ENCODE data around the gene LMTK3. TPM values are rescaled to one million over a fixed set of nuclear protein-coding genes. Genes with fewer than 3 reads are reported as not detected.
A peak's percentile ranks its signal among the peaks of the same experiment; 100 is the strongest.

The LMTK3 gene
- total RNA-seq, 2 experiments from 2014 or later, result 3.9 to 4.5 TPM

GRCh38 chr19:48476176-48476575 lies 35.5 kb downstream of the LMTK3 start:
- Mint-ChIP-seq H3K4me3 (no peak overlapping the region), H3K4me1 (peaks cover 6% of the 10 kb centered on the region), H3K27me3 (no peaks in the 10 kb centered on the region), H3K27ac (peak overlapping the region; percentile 51), H3K9me3 (ENCODE audit: low read depth) (no peaks in the 10 kb centered on the region), H3K36me3 (ENCODE audit: low read depth) (peaks cover 8% of the 10 kb centered on the region)
- no peak for DNase-seq
- intact Hi-C loops (cut with DNase I, micrococcal nuclease), result no loop called here
- ChIA-PET POLR2A (interaction anchor here (0.7 kb wide), 1 partner anchor 11 kb away, joined by 3 read pairs; no protein-coding TSS in a partner anchor), CTCF (interaction anchor here (0.7 to 2.2 kb wide), 3 partner anchors 14 to 161 kb away, joined by 3 to 6 read pairs (median 5); no protein-coding TSS in a partner anchor)
- no peak for ATAC-seq

DNA sequence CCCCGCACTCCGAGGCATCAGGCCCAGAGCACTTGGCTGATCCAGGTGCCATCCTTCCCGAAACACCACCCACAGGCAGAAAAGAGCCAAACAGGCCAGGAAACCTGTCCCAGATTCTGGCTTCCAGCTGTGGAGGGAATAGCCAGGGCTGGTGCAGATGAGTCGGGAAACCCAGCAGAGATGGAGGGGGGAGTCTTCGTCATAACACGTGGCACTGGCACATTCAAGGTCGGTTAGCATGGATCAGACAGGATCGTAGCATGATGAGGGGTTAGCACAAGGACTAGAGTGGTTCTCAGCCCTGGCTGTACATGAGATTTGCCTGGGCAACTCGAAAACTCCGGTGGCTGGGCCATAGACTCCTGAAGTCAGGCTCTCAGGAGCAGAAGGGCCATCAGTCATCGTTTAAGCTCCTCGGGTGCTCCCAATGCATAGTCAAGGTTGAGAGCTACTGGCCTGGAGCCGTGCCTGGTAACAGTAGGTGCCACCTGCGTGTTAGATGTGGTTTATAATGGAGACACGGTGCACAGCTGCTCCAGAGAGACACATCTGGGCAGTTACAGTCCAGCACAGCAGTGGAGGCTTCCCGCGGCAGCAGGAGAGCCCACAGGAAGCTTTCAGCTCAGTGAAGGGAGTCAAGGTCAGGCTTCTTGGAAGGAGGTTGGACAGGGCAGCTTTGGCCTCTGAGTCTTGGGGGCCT lies 36.1 kb downstream of the LMTK3 start:
- H3K36me3 Mint-ChIP-seq (ENCODE audit: low read depth), result peaks cover 11% of the 10 kb centered on the region
- CTCF ChIA-PET, result interaction anchor here (0.6 to 2.2 kb wide), 3 partner anchors 14 to 450 kb away, joined by 3 to 6 read pairs (median 3); no protein-coding TSS in a partner anchor
- no peaks in the 10 kb centered on the region for H3K27me3 Mint-ChIP-seq
- ATAC-seq, result no peak
- H3K27ac Mint-ChIP-seq, result peak overlapping the region; percentile 51
- peaks cover 5% of the 10 kb centered on the region for H3K4me1 Mint-ChIP-seq
- H3K9me3 Mint-ChIP-seq (ENCODE audit: low read depth), result no peaks in the 10 kb centered on the region
- POLR2A ChIA-PET, result no interaction called here
- intact Hi-C loops (cut with DNase I, micrococcal nuclease), result no loop called here
- no peak for DNase-seq
- no peak overlapping the region for H3K4me3 Mint-ChIP-seq

- Mint-ChIP-seq H3K36me3 (ENCODE audit: low read depth) (peaks cover 11% of the 10 kb centered on the region), H3K27me3 (no peaks in the 10 kb centered on the region), H3K4me3 (no peak overlapping the region), H3K27ac (no peak overlapping the region), H3K9me3 (ENCODE audit: low read depth) (no peaks in the 10 kb centered on the region), H3K4me1 (peaks cover 12% of the 10 kb centered on the region)
- ChIA-PET POLR2A (no interaction called here), CTCF (no interaction called here)
- intact Hi-C loops (cut with DNase I, micrococcal nuclease), result no loop called here
- DNase-seq (no peak), ATAC-seq (no peak)
Measured at GRCh38 chr19:48474084-48474592, 37.5 kb downstream of the LMTK3 start.

DNA sequence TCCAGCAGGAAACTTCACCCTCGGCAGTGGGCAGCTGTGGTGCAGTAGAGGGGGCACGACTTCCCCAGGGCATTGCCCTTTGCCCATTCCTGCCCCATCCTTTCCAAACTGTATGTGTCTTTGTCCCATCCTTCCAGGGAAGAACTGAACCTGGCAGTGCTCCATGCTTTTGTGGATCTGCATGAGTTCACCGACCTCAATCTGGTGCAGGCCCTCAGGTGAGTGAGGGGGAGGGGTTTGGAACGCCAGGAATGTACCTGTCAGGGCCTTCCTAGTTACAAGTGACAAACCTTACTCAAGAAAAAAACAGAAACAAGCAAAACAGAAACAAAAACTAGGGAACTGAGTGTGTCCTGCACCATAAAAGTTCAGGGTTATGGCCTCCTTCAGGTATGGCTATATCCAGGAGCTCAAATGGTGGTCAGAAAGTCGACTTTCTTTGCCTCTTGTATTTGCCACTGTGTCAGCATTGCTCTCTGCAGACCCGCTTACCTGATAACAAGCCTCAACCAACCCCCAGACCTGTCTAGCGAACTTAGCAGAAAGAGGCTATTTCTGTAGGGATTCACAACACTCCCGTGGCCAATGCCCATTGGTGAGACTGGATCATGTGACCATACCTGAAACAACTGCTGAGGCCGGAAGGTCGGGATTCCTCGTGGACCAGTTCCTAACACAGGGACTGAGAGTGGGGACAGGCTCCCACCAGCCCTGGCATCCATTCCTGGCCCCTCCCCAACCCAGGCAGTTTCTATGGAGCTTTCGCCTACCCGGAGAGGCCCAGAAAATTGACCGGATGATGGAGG lies 38.3 kb downstream of the LMTK3 start:
- POLR2A ChIA-PET, result no interaction called here
- CTCF ChIA-PET, result no interaction called here
- DNase-seq (no peak), ATAC-seq (no peak)
- Mint-ChIP-seq H3K9me3 (ENCODE audit: low read depth) (no peaks in the 10 kb centered on the region), H3K36me3 (ENCODE audit: low read depth) (peaks cover 11% of the 10 kb centered on the region), H3K27me3 (no peaks in the 10 kb centered on the region), H3K27ac (no peak overlapping the region), H3K4me1 (peaks cover 15% of the 10 kb centered on the region), H3K4me3 (no peak overlapping the region)
- intact Hi-C loops (cut with DNase I, micrococcal nuclease), result no loop called here

DNA sequence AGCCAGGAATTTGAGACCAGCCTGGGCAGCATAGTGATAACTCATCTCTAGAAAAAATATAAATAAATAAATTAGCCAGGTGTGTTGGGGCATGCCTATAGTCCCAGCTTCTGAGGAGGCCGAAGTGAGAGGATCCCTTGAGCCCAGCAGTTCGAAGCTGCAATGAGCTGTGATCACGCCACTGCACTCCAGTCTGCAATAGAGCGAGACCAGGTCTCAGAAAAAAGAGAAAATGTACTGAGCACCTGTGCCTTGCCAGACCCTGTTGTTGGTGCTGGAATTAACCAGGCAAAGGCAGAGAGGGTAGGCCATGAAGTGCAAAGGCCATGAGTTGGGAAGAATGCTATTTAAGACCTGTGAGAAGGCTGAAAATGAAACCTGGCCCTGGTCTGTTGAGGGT lies 39.8 kb downstream of the LMTK3 start:
- no peaks in the 10 kb centered on the region for H3K9me3 Mint-ChIP-seq (ENCODE audit: low read depth)
- CTCF ChIA-PET, result no interaction called here
- ATAC-seq (no peak), DNase-seq (no peak)
- peaks cover 21% of the 10 kb centered on the region for H3K4me1 Mint-ChIP-seq
- POLR2A ChIA-PET, result no interaction called here
- H3K4me3 Mint-ChIP-seq, result no peak overlapping the region
- no peaks in the 10 kb centered on the region for H3K27me3 Mint-ChIP-seq
- H3K36me3 Mint-ChIP-seq (ENCODE audit: low read depth), result peaks cover 11% of the 10 kb centered on the region
- no peak overlapping the region for H3K27ac Mint-ChIP-seq
- intact Hi-C loops (cut with DNase I, micrococcal nuclease), result no loop called here

- peaks cover 11% of the 10 kb centered on the region for H3K36me3 Mint-ChIP-seq (ENCODE audit: low read depth)
- no peak overlapping the region for H3K27ac Mint-ChIP-seq
- intact Hi-C loops (cut with DNase I, micrococcal nuclease), result no loop called here
- H3K27me3 Mint-ChIP-seq, result no peaks in the 10 kb centered on the region
- ATAC-seq (no peak), DNase-seq (no peak)
- no peaks in the 10 kb centered on the region for H3K9me3 Mint-ChIP-seq (ENCODE audit: low read depth)
- H3K4me3 Mint-ChIP-seq, result peak overlapping the region; percentile 86
- H3K4me1 Mint-ChIP-seq, result peaks cover 21% of the 10 kb centered on the region
- ChIA-PET CTCF (interaction anchor here (0.6 to 1.8 kb wide), 4 partner anchors 19 to 1205 kb away, joined by 4 to 9 read pairs (median 4); no protein-coding TSS in a partner anchor), POLR2A (no interaction called here)
Measured at GRCh38 chr19:48470856-48471255, 40.8 kb downstream of the LMTK3 start.

- Mint-ChIP-seq H3K27ac (peak overlapping the region; percentile 31), H3K9me3 (ENCODE audit: low read depth) (no peaks in the 10 kb centered on the region), H3K27me3 (no peaks in the 10 kb centered on the region), H3K4me1 (peaks cover 21% of the 10 kb centered on the region), H3K36me3 (ENCODE audit: low read depth) (peaks cover 11% of the 10 kb centered on the region), H3K4me3 (peak overlapping the region; percentile 86)
- no peak for ATAC-seq
- intact Hi-C loops (cut with DNase I, micrococcal nuclease), result loop anchor here (1.0 to 5.0 kb wide), 21 partner anchors 10 to 658 kb away; partner anchors contain the start of genes SYNGR4 (in 2 of the 2), FTL (in 1 of the 2), GRWD1 (in 1 of the 2) and KDELR1 (in 1 of the 2)
- DNase-seq, result no peak
- ChIA-PET CTCF (interaction anchor here (0.5 to 1.8 kb wide), 8 partner anchors 19 to 1206 kb away, joined by 3 to 9 read pairs (median 3); no protein-coding TSS in a partner anchor), POLR2A (interaction anchor here (0.6 to 0.8 kb wide), 2 partner anchors 106 to 914 kb away, joined by 3 to 4 read pairs; partner anchors contain the start of genes SYNGR4 and TMEM143)
Measured at GRCh38 chr19:48469934-48470680, 41.5 kb downstream of the LMTK3 start.

- intact Hi-C loops (cut with DNase I, micrococcal nuclease), result loop anchor here (1.0 to 5.0 kb wide), 21 partner anchors 11 to 659 kb away; partner anchors contain the start of genes SYNGR4 (in 2 of the 2), FTL (in 1 of the 2), GRWD1 (in 1 of the 2) and KDELR1 (in 1 of the 2)
- Mint-ChIP-seq H3K27me3 (no peaks in the 10 kb centered on the region), H3K4me1 (peaks cover 23% of the 10 kb centered on the region), H3K4me3 (peak within 1 kb of the TSS; percentile 86), H3K27ac (peak within 1 kb of the TSS; percentile 85), H3K36me3 (ENCODE audit: low read depth) (peaks cover 10% of the 10 kb centered on the region), H3K9me3 (ENCODE audit: low read depth) (no peaks in the 10 kb centered on the region)
- DNase-seq (peak; percentile 86), ATAC-seq (peak; percentile 21)
- ChIA-PET POLR2A (interaction anchor here (0.8 kb wide), 1 partner anchor 106 kb away, joined by 4 read pairs; the partner anchor contains the start of genes SYNGR4 and TMEM143), CTCF (interaction anchor here (0.6 to 1.8 kb wide), 5 partner anchors 20 to 209 kb away, joined by 3 to 9 read pairs (median 3); no protein-coding TSS in a partner anchor)
Measured at GRCh38 chr19:48469289-48469881, 42.2 kb downstream of the LMTK3 start, which contains the start of gene CYTH2. CYTH2 (plus strand) TSS chr19:48469369; CDS start chr19:48469508, 139 bp downstream.

GRCh38 chr19:48468772-48469288 lies 42.8 kb downstream of the LMTK3 start:
- Mint-ChIP-seq H3K27me3 (no peaks in the 10 kb centered on the region), H3K9me3 (ENCODE audit: low read depth) (no peaks in the 10 kb centered on the region), H3K36me3 (ENCODE audit: low read depth) (peaks cover 9% of the 10 kb centered on the region), H3K27ac (peak overlapping the region; percentile 85), H3K4me1 (peaks cover 23% of the 10 kb centered on the region), H3K4me3 (peak overlapping the region; percentile 86)
- POLR2A ChIA-PET, result no interaction called here
- intact Hi-C loops (cut with DNase I, micrococcal nuclease), result loop anchor here (1.0 to 5.0 kb wide), 21 partner anchors 11 to 659 kb away; partner anchors contain the start of genes GRWD1 (in 2 of the 2), SYNGR4 (in 2 of the 2), FTL (in 1 of the 2) and KDELR1 (in 1 of the 2)
- peak; percentile 93 for ATAC-seq
- peak; percentile 99 for DNase-seq
- CTCF ChIA-PET, result interaction anchor here (1.9 kb wide), 1 partner anchor 21 kb away, joined by 11 read pairs; no protein-coding TSS in a partner anchor
